Left ventricle myocardium inferior (tissue), 1 donor: ENCODE data around the gene RGS7. TPM values are rescaled to one million over a fixed set of nuclear protein-coding genes. Genes with fewer than 3 reads are reported as not detected.

Source experiments
- DNase-seq: peaks from one replicate; pipeline ENCODE4 v3.0.0-alpha.2; 2020
- H3K27ac ChIP-seq: fragments of 200-600 bp; replicated peaks from 2 replicates; pipeline ENCODE4 v1.8.0; 2021
- H3K27me3 ChIP-seq: fragments of 200-600 bp; 2 replicates; pipeline ENCODE4 v1.8.0; 2021; ENCODE audit warnings: low read depth
- H3K36me3 ChIP-seq: fragments of 200-600 bp; 2 replicates; pipeline ENCODE4 v1.8.0; 2021
- H3K4me1 ChIP-seq: fragments of 200-600 bp; 2 replicates; pipeline ENCODE4 v1.8.0; 2021
- H3K4me3 ChIP-seq: fragments of 200-600 bp; 2 replicates; pipeline ENCODE4 v1.8.0; 2021; ENCODE audit warnings: mild to moderate bottlenecking, moderate library complexity
- H3K9me3 ChIP-seq: fragments of 200-600 bp; replicated peaks from 2 replicates; pipeline ENCODE4 v1.8.0; 2021
- CTCF ChIP-seq: fragments of 200-600 bp; IDR thresholded peaks from 2 replicates; pipeline ENCODE4 v1.8.0; 2021; ENCODE audit warnings: antibody characterized with exemption, mild to moderate bottlenecking, borderline replicate concordance
- intact Hi-C: fragments of 100-400 bp; cut with micrococcal nuclease; formaldehyde crosslinking; loops from one replicate; pipeline ENCODE4 v1.11.0; 2022
- total RNA-seq: library from RNA; stranded (reverse); fragmentation: NEBNext Ultra II Directional; extraction: Animal tissue kit (Norgen Biotek cat#: 25700); gene quantifications from one replicate; pipeline ENCODE4 v1.2.1, GENCODE V29; 2021
- donor health status: DM: no; HTN: yes; CAD: no; lungs with severe emphysema.

RGS7 gene
- total RNA-seq, 1 donor from 2014 or later, result not detected

DNA sequence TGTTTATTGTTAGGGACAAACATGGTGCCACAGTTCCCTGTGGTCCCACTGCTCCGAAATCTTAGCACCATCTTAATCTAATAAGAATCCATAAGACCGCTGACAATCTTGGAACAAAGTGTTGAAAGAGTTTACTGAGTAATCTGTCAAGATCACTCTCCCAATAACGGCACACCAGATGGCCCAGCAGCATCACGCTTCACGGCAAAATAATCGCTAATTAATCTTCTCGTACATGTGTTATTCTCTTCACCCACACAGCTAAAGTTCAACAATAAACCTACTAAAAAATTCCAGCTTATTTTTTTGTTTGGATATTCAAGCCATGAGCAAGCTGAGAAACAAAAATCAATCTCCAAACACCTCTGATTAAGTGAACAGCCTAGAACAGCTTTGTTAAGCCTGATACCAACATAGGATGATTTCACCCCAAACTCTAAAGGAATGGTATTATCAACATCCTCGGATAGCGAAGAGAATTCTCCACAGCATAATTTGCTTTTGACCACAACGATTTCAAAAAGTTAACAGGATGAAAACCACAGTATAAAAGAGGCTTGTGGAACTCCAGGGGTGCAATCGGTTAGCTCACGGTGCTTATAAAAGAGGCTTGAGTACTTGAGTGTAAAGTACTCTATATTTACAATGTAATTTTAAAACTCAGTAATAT is 415.2 kb downstream of the RGS7 start:
- H3K36me3 ChIP-seq, result no peaks in the 10 kb centered on the region
- H3K27me3 ChIP-seq, result no peaks in the 10 kb centered on the region
- no peak overlapping the region for H3K27ac ChIP-seq
- DNase-seq, result no peak
- no peak overlapping the region for H3K4me3 ChIP-seq
- peaks cover 18% of the 10 kb centered on the region for H3K9me3 ChIP-seq
- no peaks in the 10 kb centered on the region for H3K4me1 ChIP-seq
- TF ChIP-seq CTCF, result no peak
- intact Hi-C loops, result no loop called here

- no peak overlapping the region for H3K4me3 ChIP-seq
- H3K36me3 ChIP-seq, result no peaks in the 10 kb centered on the region
- TF ChIP-seq CTCF, result no peak
- no peaks in the 10 kb centered on the region for H3K27me3 ChIP-seq
- H3K4me1 ChIP-seq, result no peaks in the 10 kb centered on the region
- DNase-seq, result no peak
- H3K27ac ChIP-seq, result no peak overlapping the region
- intact Hi-C loops, result no loop called here
- H3K9me3 ChIP-seq, result peaks cover 43% of the 10 kb centered on the region
Measured at GRCh38 chr1:240936911-240937668, 419.9 kb downstream of the RGS7 start.

DNA sequence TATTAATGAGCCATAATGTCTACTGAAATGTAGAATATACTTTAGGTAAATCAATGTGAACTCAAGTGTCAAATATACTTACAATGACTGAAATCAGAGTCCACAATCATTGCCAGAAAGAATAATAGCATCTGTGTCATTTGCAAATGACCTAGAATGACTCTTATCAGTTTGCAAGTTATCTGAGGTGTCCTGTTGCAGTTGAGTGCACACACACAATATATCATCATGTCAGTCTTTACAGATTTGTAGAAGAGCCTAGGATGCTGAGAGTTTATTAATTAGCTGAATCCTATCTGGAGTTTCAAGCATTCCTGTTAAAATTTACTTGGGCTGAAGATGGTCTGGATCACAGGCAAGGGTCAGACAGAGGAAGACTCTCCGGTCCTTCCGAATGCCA is 421.1 kb downstream of the RGS7 start:
- DNase-seq, result no peak
- Histone ChIP-seq H3K4me1 (no peaks in the 10 kb centered on the region), H3K27me3 (no peaks in the 10 kb centered on the region), H3K9me3 (peaks cover 46% of the 10 kb centered on the region), H3K36me3 (no peaks in the 10 kb centered on the region), H3K27ac (no peak overlapping the region), H3K4me3 (no peak overlapping the region)
- TF ChIP-seq CTCF, result no peak
- intact Hi-C loops, result no loop called here

GRCh38 chr1:240931031-240931430 is 426.0 kb downstream of the RGS7 start:
- DNase-seq, result no peak
- Histone ChIP-seq H3K4me3 (no peak overlapping the region), H3K9me3 (peaks cover 48% of the 10 kb centered on the region), H3K4me1 (no peaks in the 10 kb centered on the region), H3K36me3 (no peaks in the 10 kb centered on the region), H3K27me3 (no peaks in the 10 kb centered on the region), H3K27ac (no peak overlapping the region)
- TF ChIP-seq CTCF, result no peak
- intact Hi-C loops, result no loop called here

- no peak for TF ChIP-seq CTCF
- no peaks in the 10 kb centered on the region for H3K4me1 ChIP-seq
- intact Hi-C loops, result no loop called here
- no peak overlapping the region for H3K4me3 ChIP-seq
- H3K27me3 ChIP-seq, result no peaks in the 10 kb centered on the region
- no peak for DNase-seq
- no peak overlapping the region for H3K27ac ChIP-seq
- no peaks in the 10 kb centered on the region for H3K36me3 ChIP-seq
- H3K9me3 ChIP-seq, result peaks cover 45% of the 10 kb centered on the region
Measured at GRCh38 chr1:240928265-240928664, 428.7 kb downstream of the RGS7 start.
